HepG2 (cell line): Measurements from ENCODE around the gene MEG3.

Experiments used
- EZH2 ChIP-seq: conservative IDR thresholded peaks from 2 replicates; pipeline ENCODE4 v1.6.1; 2012; ENCODE audit warnings: mild to moderate bottlenecking, low read depth, low read length, moderate library complexity
- FOXJ3 ChIP-seq: sonication (generic); formaldehyde crosslinking; IDR thresholded peaks from 2 replicates; pipeline ENCODE4 v1.4.0; 2020; ENCODE audit warnings: missing genetic modification reagents, mild to moderate bottlenecking, borderline replicate concordance
- PRDM15 ChIP-seq: sonication (generic); formaldehyde crosslinking; IDR thresholded peaks from 2 replicates; pipeline ENCODE4 v1.4.0; 2020; ENCODE audit warnings: missing genetic modification reagents
- ZKSCAN8 ChIP-seq: IDR thresholded peaks from 2 replicates; pipeline ENCODE4 v1.6.1; 2016; ENCODE audit warnings: borderline replicate concordance, missing genetic modification reagents, missing compliant biosample characterization
- ZNF724P ChIP-seq: sonication (generic); formaldehyde crosslinking; IDR thresholded peaks from 2 replicates; pipeline ENCODE4 v1.8.0; 2022; ENCODE audit warnings: missing genetic modification reagents, borderline replicate concordance

GRCh38 chr14:100790502-100791347, 35.2 kb upstream of the MEG3 start:
- TF ChIP-seq PRDM15 (no peak), FOXJ3 (CRISPR knock-in tag) (no peak), ZNF724P (CRISPR knock-in tag) (no peak), EZH2 (no peak), ZKSCAN8 (no peak)
